ENCODE results near the gene NRSN2.
"Not testable (repeated sequence)": the region's sequence is repeated elsewhere in the genome, so short reads cannot be mapped to it uniquely, and the experiment has no call there.

NRSN2 gene

DNA sequence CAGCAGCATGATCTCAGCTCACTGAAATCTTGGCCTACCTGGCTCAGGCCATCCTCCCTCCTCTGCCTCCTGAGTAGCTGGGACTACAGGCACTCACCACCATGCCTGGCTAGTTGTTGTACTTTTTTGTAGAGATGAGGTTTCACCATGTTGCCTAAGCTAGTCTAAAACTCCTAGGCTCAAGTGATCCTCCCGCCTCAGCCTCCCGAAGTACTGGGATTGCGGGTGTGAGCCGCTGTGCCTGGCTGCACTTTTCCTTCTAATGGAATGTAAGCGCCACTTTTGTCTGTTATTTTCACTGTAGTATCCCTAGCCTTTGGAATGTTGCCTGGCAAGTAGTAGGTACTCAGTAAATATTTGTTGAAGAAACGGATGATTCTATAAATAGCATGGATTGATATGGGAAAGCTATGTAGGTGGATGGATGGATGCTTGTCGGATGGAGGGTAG is 23.3 kb downstream of the NRSN2 start:
- no peak overlapping the region for H3K27ac ChIP-seq (ENCODE audit: low read depth, low read length)
- no peaks in the 10 kb centered on the region for H3K9me3 ChIP-seq (ENCODE audit: control insufficient read depth, insufficient read depth, low read depth, low read length)
- no peak overlapping the region for H3K9ac ChIP-seq (ENCODE audit: low read length)
- H3K4me1 ChIP-seq (ENCODE audit: control insufficient read depth, insufficient read depth, low read length) = peaks cover 10% of the 10 kb centered on the region
- no peaks in the 10 kb centered on the region for H3K36me3 ChIP-seq (ENCODE audit: control insufficient read depth, insufficient read depth, low read length)
- H3K4me3 ChIP-seq (ENCODE audit: low read depth, low read length) = no peak overlapping the region
- no peaks in the 10 kb centered on the region for H3K27me3 ChIP-seq (ENCODE audit: control insufficient read depth, insufficient read depth, low read length)

DNA sequence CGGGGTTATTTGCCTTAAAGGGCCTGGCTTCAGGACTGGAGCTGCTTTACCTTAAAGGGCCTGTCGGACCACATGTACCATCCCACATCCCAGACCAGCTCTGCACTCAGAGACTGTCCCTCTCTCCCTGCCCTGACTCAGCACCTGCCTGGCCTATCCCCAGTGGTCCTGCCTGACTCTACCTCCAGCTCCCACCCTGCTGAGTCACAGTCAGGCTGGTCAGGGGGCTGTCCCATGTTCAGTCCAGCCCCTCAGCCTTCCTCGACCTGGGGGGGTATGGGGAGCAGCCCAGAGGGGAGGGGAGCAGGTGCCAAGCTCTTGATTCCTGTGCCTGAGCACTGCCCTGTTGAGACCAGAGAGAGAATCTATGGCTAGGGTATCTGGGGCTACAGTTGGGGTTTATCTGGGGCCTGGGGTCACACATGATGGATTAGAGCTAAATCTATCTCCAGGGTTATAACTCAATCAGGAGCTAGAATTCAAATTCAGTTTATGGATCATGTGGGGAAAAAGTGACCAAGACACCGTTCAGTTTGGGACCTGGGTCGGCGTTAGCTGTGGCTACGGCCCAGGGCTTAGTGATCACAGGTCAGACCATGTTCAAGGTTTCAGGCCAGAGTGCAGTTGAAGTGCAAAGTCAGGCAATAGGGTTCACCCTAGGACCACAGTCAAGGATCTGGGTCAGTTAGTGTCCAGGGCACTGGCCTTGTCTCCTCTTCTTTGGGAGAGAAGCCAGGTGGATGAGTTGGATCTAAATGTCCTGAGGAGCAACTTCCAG is 24.3 kb downstream of the NRSN2 start:
- H3K4me1 ChIP-seq (ENCODE audit: control insufficient read depth, insufficient read depth, low read length) = peaks cover 10% of the 10 kb centered on the region
- H3K9me3 ChIP-seq (ENCODE audit: control insufficient read depth, insufficient read depth, low read depth, low read length) = no peaks in the 10 kb centered on the region
- H3K27me3 ChIP-seq (ENCODE audit: control insufficient read depth, insufficient read depth, low read length) = no peaks in the 10 kb centered on the region
- H3K27ac ChIP-seq (ENCODE audit: low read depth, low read length) = no peak overlapping the region
- H3K36me3 ChIP-seq (ENCODE audit: control insufficient read depth, insufficient read depth, low read length) = no peaks in the 10 kb centered on the region
- no peak overlapping the region for H3K4me3 ChIP-seq (ENCODE audit: low read depth, low read length)
- H3K9ac ChIP-seq (ENCODE audit: low read length) = no peak overlapping the region

DNA sequence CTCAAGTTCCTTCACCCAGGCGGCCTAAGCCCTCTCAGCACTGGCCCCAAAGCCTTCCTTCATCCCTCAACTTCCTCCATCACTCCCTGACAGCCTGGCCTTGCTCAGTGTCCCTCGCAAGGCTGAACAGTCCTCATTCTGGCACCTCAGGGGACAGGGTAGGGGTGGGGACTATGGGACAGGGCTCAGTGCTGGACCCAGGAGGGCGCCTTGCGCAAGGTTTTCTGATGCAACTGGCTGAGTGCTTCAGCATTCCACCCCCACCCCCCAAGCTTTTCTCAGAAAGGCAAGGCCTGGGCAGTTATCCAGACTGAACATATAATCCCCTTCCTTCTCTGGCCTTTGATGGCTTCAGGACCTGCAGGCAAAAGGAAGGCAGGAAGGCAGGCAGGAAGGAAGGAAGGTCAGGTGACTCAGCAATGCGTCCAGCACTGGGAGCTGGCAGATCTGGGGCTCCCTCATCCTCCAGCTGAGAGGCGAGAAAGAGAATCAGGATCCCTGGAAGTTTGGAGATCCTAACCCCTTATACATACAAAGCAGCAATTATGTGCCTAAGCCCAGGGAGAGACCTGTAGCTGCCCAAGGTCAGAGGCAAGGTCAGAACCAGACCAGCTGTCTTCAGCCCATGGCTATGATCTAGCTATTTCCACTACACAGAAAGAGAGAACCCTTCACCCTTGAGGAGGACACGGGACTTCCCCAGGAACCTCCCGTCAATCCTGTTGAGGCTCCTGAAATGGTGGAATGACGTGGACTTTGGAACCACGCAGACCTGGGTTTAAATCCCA is 25.0 kb downstream of the NRSN2 start:
- H3K9ac ChIP-seq (ENCODE audit: low read length) = peak overlapping the region; percentile 10
- no peak overlapping the region for H3K27ac ChIP-seq (ENCODE audit: low read depth, low read length)
- H3K4me3 ChIP-seq (ENCODE audit: low read depth, low read length) = no peak overlapping the region
- H3K27me3 ChIP-seq (ENCODE audit: control insufficient read depth, insufficient read depth, low read length) = no peaks in the 10 kb centered on the region
- H3K4me1 ChIP-seq (ENCODE audit: control insufficient read depth, insufficient read depth, low read length) = peaks cover 10% of the 10 kb centered on the region
- H3K9me3 ChIP-seq (ENCODE audit: control insufficient read depth, insufficient read depth, low read depth, low read length) = no peaks in the 10 kb centered on the region
- no peaks in the 10 kb centered on the region for H3K36me3 ChIP-seq (ENCODE audit: control insufficient read depth, insufficient read depth, low read length)

DNA sequence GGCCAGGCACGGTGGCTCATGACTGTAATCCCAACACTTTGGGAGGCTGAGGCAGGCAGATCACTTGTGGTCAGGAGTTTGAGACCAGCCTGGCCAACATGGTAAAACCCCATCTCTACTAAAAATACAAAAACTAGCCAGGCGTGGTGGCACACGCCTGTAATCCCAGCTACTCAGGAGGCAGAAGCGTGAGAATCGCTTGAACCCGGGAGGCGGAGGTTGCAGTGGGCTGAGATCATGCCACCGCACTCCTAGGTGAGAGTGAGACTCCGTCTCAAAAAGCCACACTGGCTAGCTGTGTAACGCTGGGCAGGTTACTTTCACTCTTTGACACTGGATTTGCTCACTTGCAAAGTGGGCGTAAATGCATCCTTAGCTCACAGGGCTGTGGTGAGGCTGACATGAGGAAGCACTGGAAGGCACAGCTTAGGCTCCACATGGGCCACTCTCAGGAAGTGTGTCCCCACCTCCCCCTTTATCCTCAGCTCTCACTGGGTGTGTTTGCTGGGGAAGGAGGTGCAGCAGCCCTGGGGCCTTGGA is 25.7 kb downstream of the NRSN2 start:
- not testable (repeated sequence) for H3K4me3 ChIP-seq (ENCODE audit: low read depth, low read length); H3K36me3 ChIP-seq (ENCODE audit: control insufficient read depth, insufficient read depth, low read length); H3K9me3 ChIP-seq (ENCODE audit: control insufficient read depth, insufficient read depth, low read depth, low read length); H3K27me3 ChIP-seq (ENCODE audit: control insufficient read depth, insufficient read depth, low read length); H3K4me1 ChIP-seq (ENCODE audit: control insufficient read depth, insufficient read depth, low read length); H3K27ac ChIP-seq (ENCODE audit: low read depth, low read length); H3K9ac ChIP-seq (ENCODE audit: low read length)

DNA sequence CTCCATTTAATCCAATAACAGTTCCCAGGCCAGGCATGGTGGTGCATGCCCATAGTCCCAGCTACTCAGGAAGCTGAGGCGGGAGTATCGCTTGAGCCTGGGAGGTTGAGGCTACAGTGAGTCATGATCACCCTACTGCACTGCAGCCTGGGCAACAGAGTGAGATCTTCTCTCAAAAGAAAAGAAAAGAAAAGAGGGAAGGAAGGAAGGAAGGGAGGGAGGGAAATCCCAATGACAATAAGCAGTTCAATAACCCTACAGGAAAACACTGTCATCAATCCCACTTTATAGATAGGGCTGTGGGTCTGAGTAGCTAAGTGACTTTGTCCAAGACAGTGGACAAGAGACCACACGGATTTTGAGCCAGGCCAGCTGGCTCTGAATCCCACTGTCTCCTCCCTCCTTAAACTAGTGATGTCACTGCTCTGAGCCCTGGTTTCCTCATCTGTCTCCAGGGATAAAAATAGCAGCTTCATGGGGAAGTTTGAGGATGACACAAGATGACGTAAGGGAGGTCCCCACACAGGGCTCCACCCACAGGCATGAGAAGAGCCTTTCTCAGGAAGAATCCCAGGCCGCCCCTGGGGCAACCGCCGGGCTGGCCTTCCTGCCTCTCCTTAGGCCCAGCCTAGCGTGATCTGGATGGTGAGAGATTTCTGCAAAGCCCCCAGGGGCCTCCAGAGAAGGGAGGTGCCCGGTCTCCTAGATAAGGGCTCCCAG is 26.4 kb downstream of the NRSN2 start:
- Histone ChIP-seq H3K27ac (ENCODE audit: low read depth, low read length) (no peak overlapping the region), H3K36me3 (ENCODE audit: control insufficient read depth, insufficient read depth, low read length) (no peaks in the 10 kb centered on the region), H3K9ac (ENCODE audit: low read length) (no peak overlapping the region), H3K27me3 (ENCODE audit: control insufficient read depth, insufficient read depth, low read length) (no peaks in the 10 kb centered on the region), H3K4me1 (ENCODE audit: control insufficient read depth, insufficient read depth, low read length) (peaks cover 10% of the 10 kb centered on the region), H3K4me3 (ENCODE audit: low read depth, low read length) (no peak overlapping the region), H3K9me3 (ENCODE audit: control insufficient read depth, insufficient read depth, low read depth, low read length) (no peaks in the 10 kb centered on the region)

DNA sequence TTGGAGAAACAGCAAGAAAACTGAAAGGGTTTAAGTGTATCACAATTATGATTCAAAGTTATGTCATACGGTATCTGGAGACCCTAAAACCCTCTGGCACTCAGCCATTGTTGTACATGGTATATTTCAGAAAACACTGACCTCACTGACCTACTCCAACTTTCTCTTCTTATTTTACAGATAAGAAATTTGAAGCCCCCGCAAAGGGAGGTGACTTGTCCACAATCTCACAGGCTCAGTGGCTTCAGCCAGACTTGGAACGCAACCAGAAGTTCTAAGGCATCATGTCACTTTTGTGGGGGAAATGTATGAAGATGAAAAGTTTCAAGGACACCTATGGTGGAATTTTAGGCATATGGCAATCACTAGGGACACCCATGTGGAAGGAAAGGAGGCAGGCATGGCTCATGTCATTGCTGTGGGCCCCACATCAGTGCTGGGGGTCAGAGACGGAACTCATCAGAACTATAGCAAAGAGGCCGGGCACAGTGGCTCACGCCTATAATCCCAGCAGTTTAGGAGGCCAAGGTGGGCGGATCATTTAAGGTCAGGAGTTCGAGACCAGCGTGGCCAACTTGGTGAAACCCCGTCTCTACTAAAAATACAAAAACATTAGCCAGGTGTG is 28.5 kb downstream of the NRSN2 start:
- H3K9me3 ChIP-seq (ENCODE audit: control insufficient read depth, insufficient read depth, low read depth, low read length) = no peaks in the 10 kb centered on the region
- no peaks in the 10 kb centered on the region for H3K27me3 ChIP-seq (ENCODE audit: control insufficient read depth, insufficient read depth, low read length)
- H3K27ac ChIP-seq (ENCODE audit: low read depth, low read length) = no peak overlapping the region
- H3K9ac ChIP-seq (ENCODE audit: low read length) = no peak overlapping the region
- peaks cover 13% of the 10 kb centered on the region for H3K4me1 ChIP-seq (ENCODE audit: control insufficient read depth, insufficient read depth, low read length)
- no peaks in the 10 kb centered on the region for H3K36me3 ChIP-seq (ENCODE audit: control insufficient read depth, insufficient read depth, low read length)
- no peak overlapping the region for H3K4me3 ChIP-seq (ENCODE audit: low read depth, low read length)

DNA sequence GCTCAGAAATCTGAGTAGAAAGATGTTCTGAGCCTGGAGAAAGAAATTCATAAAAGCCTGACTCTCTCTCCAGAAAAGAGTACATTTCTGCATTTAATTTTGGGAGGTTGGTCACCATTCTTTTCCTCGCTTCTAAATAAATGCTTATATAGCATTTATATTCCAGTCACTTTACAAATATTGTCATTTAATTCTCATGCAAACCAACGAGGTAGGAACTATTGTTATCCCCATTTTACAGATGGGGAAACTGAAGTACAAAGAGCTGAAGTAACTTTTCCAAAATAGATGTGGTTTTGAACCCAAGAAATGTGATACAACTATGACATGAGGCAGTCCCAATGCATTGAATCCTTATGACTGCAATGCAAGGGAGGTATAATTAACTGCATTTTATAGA is 29.2 kb downstream of the NRSN2 start:
- H3K27me3 ChIP-seq (ENCODE audit: control insufficient read depth, insufficient read depth, low read length) = no peaks in the 10 kb centered on the region
- no peaks in the 10 kb centered on the region for H3K9me3 ChIP-seq (ENCODE audit: control insufficient read depth, insufficient read depth, low read depth, low read length)
- H3K36me3 ChIP-seq (ENCODE audit: control insufficient read depth, insufficient read depth, low read length) = no peaks in the 10 kb centered on the region
- no peak overlapping the region for H3K27ac ChIP-seq (ENCODE audit: low read depth, low read length)
- H3K4me3 ChIP-seq (ENCODE audit: low read depth, low read length) = no peak overlapping the region
- peaks cover 13% of the 10 kb centered on the region for H3K4me1 ChIP-seq (ENCODE audit: control insufficient read depth, insufficient read depth, low read length)
- H3K9ac ChIP-seq (ENCODE audit: low read length) = no peak overlapping the region

DNA sequence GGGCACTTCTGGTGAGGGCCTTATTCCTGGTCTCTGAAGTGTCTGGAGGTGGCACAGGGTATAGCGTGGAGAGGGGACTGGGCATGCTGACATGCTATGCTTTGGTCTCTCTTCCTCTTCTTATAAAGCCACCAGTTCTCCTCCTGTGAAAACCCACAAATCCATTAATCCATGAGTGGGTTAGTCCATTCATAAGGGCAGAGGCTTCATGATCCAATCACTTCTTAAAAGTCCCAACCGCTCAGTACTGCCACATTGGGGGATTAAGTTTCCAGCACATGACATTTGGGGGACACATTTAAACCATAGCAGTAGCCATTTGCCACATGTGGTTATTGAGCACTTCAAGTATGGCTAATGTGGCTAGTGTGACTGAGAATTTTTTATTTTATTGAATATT is 29.8 kb downstream of the NRSN2 start:
- no peak overlapping the region for H3K4me3 ChIP-seq (ENCODE audit: low read depth, low read length)
- H3K27ac ChIP-seq (ENCODE audit: low read depth, low read length) = no peak overlapping the region
- H3K9me3 ChIP-seq (ENCODE audit: control insufficient read depth, insufficient read depth, low read depth, low read length) = no peaks in the 10 kb centered on the region
- H3K4me1 ChIP-seq (ENCODE audit: control insufficient read depth, insufficient read depth, low read length) = peaks cover 9% of the 10 kb centered on the region
- H3K36me3 ChIP-seq (ENCODE audit: control insufficient read depth, insufficient read depth, low read length) = no peaks in the 10 kb centered on the region
- H3K27me3 ChIP-seq (ENCODE audit: control insufficient read depth, insufficient read depth, low read length) = peaks cover 6% of the 10 kb centered on the region
- H3K9ac ChIP-seq (ENCODE audit: low read length) = no peak overlapping the region

DNA sequence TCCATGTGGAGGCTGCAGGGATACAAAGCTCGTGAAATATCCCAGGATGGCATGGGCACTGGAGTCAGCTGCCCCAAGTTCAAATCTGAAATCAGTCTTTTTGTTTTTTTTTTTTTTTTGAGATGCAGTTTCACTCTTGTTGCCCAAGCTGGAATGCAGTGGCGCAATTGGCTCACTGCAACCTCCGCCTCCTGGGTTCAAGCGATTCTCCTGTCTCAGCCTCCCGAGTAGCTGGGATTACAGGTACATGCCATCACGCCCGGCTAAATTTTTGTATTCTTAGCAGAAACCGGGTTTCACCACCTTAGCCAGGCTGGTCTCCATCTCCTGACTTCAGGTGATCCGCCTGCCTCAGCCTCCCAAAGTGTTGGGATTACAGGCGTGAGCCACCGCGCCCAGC is 30.7 kb downstream of the NRSN2 start:
- not testable (repeated sequence) for H3K4me1 ChIP-seq (ENCODE audit: control insufficient read depth, insufficient read depth, low read length); H3K9ac ChIP-seq (ENCODE audit: low read length); H3K4me3 ChIP-seq (ENCODE audit: low read depth, low read length); H3K36me3 ChIP-seq (ENCODE audit: control insufficient read depth, insufficient read depth, low read length); H3K9me3 ChIP-seq (ENCODE audit: control insufficient read depth, insufficient read depth, low read depth, low read length); H3K27ac ChIP-seq (ENCODE audit: low read depth, low read length)
- H3K27me3 ChIP-seq (ENCODE audit: control insufficient read depth, insufficient read depth, low read length) = peaks cover 11% of the 10 kb centered on the region

DNA sequence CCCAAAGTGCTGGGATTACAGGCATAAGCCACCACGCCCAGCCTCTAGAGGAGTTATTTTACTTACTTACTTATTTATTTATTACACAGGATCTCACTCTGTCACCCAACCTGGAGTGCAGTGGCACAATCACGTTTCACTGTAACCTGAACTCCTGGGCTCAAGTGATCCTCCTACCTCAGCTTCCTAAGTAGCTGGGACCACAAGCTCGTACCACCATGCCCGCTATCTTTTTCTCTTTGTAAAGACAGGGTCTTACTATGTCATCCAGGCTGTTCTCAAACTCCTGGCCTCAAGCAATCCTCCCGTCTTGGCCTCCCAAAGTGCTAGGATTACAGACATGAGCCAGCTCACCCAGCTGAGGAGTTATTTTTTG is 32.0 kb downstream of the NRSN2 start:
- Histone ChIP-seq H3K9ac (ENCODE audit: low read length) (no peak overlapping the region), H3K27ac (ENCODE audit: low read depth, low read length) (no peak overlapping the region)

More for the DNA sequence above, 32.0 kb downstream of the NRSN2 start:
- Histone ChIP-seq H3K9me3 (ENCODE audit: control insufficient read depth, insufficient read depth, low read depth, low read length) (no peaks in the 10 kb centered on the region), H3K4me1 (ENCODE audit: control insufficient read depth, insufficient read depth, low read length) (peaks cover 9% of the 10 kb centered on the region; the same call in 1 of the 2 replicates), H3K36me3 (ENCODE audit: control insufficient read depth, insufficient read depth, low read length) (no peaks in the 10 kb centered on the region), H3K4me3 (ENCODE audit: low read depth, low read length) (no peak overlapping the region), H3K27me3 (ENCODE audit: control insufficient read depth, insufficient read depth, low read length) (peaks cover 11% of the 10 kb centered on the region)
